ENCODE measurements around the gene PDS5B.

GRCh38 chr13:32588736-32589135 lies 2.5 kb downstream of the PDS5B start:
- no peak for TF ChIP-seq CTCF (IDR thresholded peaks at IDR 0.05)
- no peak for TF ChIP-seq EP300 (IDR thresholded peaks at IDR 0.05)

All from tibial nerve (tissue), 4 donors.